HEK293 (cell line): ENCODE results near the gene TGOLN2.
"Not testable (repeated sequence)": the region's sequence is repeated elsewhere in the genome, so short reads cannot be mapped to it uniquely, and the experiment has no call there.

Source experiments
- CTCF ChIA-PET: fragments of 350-600 bp; formaldehyde crosslinking; extraction: SDS; loops from one replicate; lab custom pipeline; 2021; ENCODE audit warnings: antibody characterized with exemption; lab: Yijun Ruan, JAX
- POLR2A ChIA-PET: fragments of 300-600 bp; formaldehyde crosslinking; extraction: SDS; loops from one replicate; lab custom pipeline; 2020; ENCODE audit warnings: antibody characterized with exemption, inconsistent platforms; lab: Yijun Ruan, JAX
- H3K27ac ChIP-seq: fragments of 200-500 bp; sonication (Bioruptor generic); 2 replicates; pipeline ENCODE4 v1.5.1; 2014; ENCODE audit warnings: low read depth, low read length, control low read depth, inconsistent platforms; ENCODE audit errors: extremely low read depth
- H3K36me3 ChIP-seq, 2 experiments: fragments of 200-500 bp in 1 of 2; sonication (Bioruptor generic) in 1 of 2; 1 replicate in 1 of 2; 2 replicates in 1 of 2; pipeline ENCODE4 v1.5.1; 2014 to 2017; ENCODE audit warnings: inconsistent platforms in 2 of 2, low read length in 2 of 2; ENCODE audit not compliant: control insufficient read depth in 2 of 2, insufficient read depth in 1 of 2
- H3K4me1 ChIP-seq: fragments of 200-500 bp; sonication (Bioruptor generic); 2 replicates; pipeline ENCODE4 v1.5.1; 2014; ENCODE audit warnings: mild to moderate bottlenecking, low read length, inconsistent platforms; ENCODE audit not compliant: control insufficient read depth, insufficient read depth
- H3K4me3 ChIP-seq: 2 replicates; pipeline ENCODE4 v1.5.1; 2011; ENCODE audit warnings: low read depth, mild to moderate bottlenecking, control low read depth, low read length, moderate library complexity
- H3K9me3 ChIP-seq: fragments of 200-500 bp; sonication (Bioruptor generic); 2 replicates; pipeline ENCODE4 v1.5.1; 2014; ENCODE audit warnings: low read depth, low read length, inconsistent platforms; ENCODE audit not compliant: control insufficient read depth, insufficient read depth
- KLF1 ChIP-seq: fragments of 450-650 bp; formaldehyde crosslinking; IDR thresholded peaks from 2 replicates; pipeline ENCODE4 v1.5.1; 2016; ENCODE audit warnings: missing biosample characterization, missing genetic modification characterization
- MEIS1 ChIP-seq: sonication (generic); formaldehyde crosslinking; IDR thresholded peaks from 2 replicates; pipeline ENCODE4 v1.8.1; 2022; ENCODE audit warnings: missing genetic modification reagents, mild to moderate bottlenecking, borderline replicate concordance
- MZF1 ChIP-seq: fragments of 450-650 bp; formaldehyde crosslinking; IDR thresholded peaks from 2 replicates; pipeline ENCODE4 v1.5.1; 2017; ENCODE audit warnings: missing biosample characterization, missing genetic modification characterization, borderline replicate concordance
- PRDM6 ChIP-seq: fragments of 450-650 bp; formaldehyde crosslinking; IDR thresholded peaks from 2 replicates; pipeline ENCODE4 v1.5.1; 2017; ENCODE audit warnings: missing biosample characterization, missing genetic modification characterization
- SCRT2 ChIP-seq: fragments of 450-650 bp; formaldehyde crosslinking; IDR thresholded peaks from 2 replicates; pipeline ENCODE4 v1.5.1; 2016; ENCODE audit warnings: missing biosample characterization, missing genetic modification characterization
- SETDB1 ChIP-seq: IDR thresholded peaks from one replicate; pipeline ENCODE4 v1.6.1; 2017; ENCODE audit warnings: mild to moderate bottlenecking, low read length, moderate library complexity, mixed read lengths; ENCODE audit not compliant: insufficient read length
- YY1 ChIP-seq: fragments of 450-650 bp; formaldehyde crosslinking; IDR thresholded peaks from 2 replicates; pipeline ENCODE4 v1.5.1; 2018; ENCODE audit warnings: missing biosample characterization, missing genetic modification characterization
- ZBTB21 ChIP-seq: fragments of 450-650 bp; formaldehyde crosslinking; IDR thresholded peaks from 2 replicates; pipeline ENCODE4 v1.5.1; 2017; ENCODE audit warnings: missing biosample characterization, missing genetic modification characterization
- ZBTB44 ChIP-seq: fragments of 450-650 bp; IDR thresholded peaks from 2 replicates; pipeline ENCODE4 v1.5.1; 2018; ENCODE audit warnings: missing biosample characterization, mild to moderate bottlenecking, missing genetic modification characterization
- ZBTB49 ChIP-seq: fragments of 450-650 bp; formaldehyde crosslinking; IDR thresholded peaks from 2 replicates; pipeline ENCODE4 v1.5.1; 2016; ENCODE audit warnings: missing biosample characterization, missing genetic modification characterization, low read depth
- ZNF121 ChIP-seq: fragments of 450-650 bp; formaldehyde crosslinking; IDR thresholded peaks from 2 replicates; pipeline ENCODE4 v1.5.1; 2016; ENCODE audit warnings: missing biosample characterization, missing genetic modification characterization
- ZNF138 ChIP-seq: fragments of 450-650 bp; formaldehyde crosslinking; IDR thresholded peaks from 2 replicates; pipeline ENCODE4 v1.5.1; 2016; ENCODE audit warnings: missing biosample characterization, missing genetic modification characterization, borderline replicate concordance
- ZNF24 ChIP-seq: fragments of 450-650 bp; formaldehyde crosslinking; IDR thresholded peaks from 2 replicates; pipeline ENCODE4 v1.5.1; 2016; ENCODE audit warnings: missing biosample characterization, missing genetic modification characterization
- ZNF335 ChIP-seq: fragments of 450-650 bp; formaldehyde crosslinking; conservative IDR thresholded peaks from 2 replicates; pipeline ENCODE4 v1.5.1; 2016; ENCODE audit warnings: missing biosample characterization, missing genetic modification characterization
- ZNF366 ChIP-seq: fragments of 450-650 bp; formaldehyde crosslinking; conservative IDR thresholded peaks from 2 replicates; pipeline ENCODE4 v1.5.1; 2016; ENCODE audit warnings: missing biosample characterization, missing genetic modification characterization
- ZNF529 ChIP-seq: fragments of 450-650 bp; formaldehyde crosslinking; IDR thresholded peaks from 2 replicates; pipeline ENCODE4 v1.5.1; 2017; ENCODE audit warnings: missing genetic modification characterization, missing biosample characterization; ENCODE audit not compliant: insufficient replicate concordance
- ZNF664 ChIP-seq: fragments of 450-650 bp; formaldehyde crosslinking; IDR thresholded peaks from 2 replicates; pipeline ENCODE4 v1.5.1; 2016; ENCODE audit warnings: missing biosample characterization, missing genetic modification characterization
- ZNF76 ChIP-seq: fragments of 450-650 bp; formaldehyde crosslinking; IDR thresholded peaks from 2 replicates; pipeline ENCODE4; 2016; ENCODE audit warnings: low read depth, missing biosample characterization, missing genetic modification characterization, borderline replicate concordance
- ZNF792 ChIP-seq: fragments of 450-650 bp; formaldehyde crosslinking; IDR thresholded peaks from 2 replicates; pipeline ENCODE4 v1.5.1; 2016; ENCODE audit warnings: missing biosample characterization, missing genetic modification characterization

TGOLN2 gene

GRCh38 chr2:85330839-85331636, 3.2 kb upstream of the TGOLN2 start:
- H3K36me3 ChIP-seq, result peaks cover 0 to 8% of the 10 kb centered on the region in 2 experiments; a peak in 1 of 3 replicates
- H3K4me1 ChIP-seq, result no peaks in the 10 kb centered on the region
- H3K27ac ChIP-seq, result no peak overlapping the region
- TF ChIP-seq ZNF529 (tag by site-specific recombination), result no peak
- TF ChIP-seq KLF1 (tag by site-specific recombination), result peak; percentile 54; the same call in 1 of the 2 replicates
- no peak for TF ChIP-seq ZBTB44
- no peak for TF ChIP-seq MEIS1
- no peak for TF ChIP-seq ZBTB49
- peak; percentile 42 for TF ChIP-seq ZNF335 (tag by site-specific recombination)
- TF ChIP-seq ZNF76, result no peak
- no peak for TF ChIP-seq SETDB1
- TF ChIP-seq ZNF138, result no peak
- no peak for TF ChIP-seq ZBTB21 (tag by site-specific recombination)
- no peak for TF ChIP-seq YY1 (tag by site-specific recombination)
- CTCF ChIA-PET, result interaction anchor here (0.6 kb wide), 1 partner anchor 786 kb away, joined by 3 read pairs; no protein-coding TSS in a partner anchor
- H3K9me3 ChIP-seq, result no peaks in the 10 kb centered on the region
- H3K4me3 ChIP-seq, result no peak overlapping the region
- POLR2A ChIA-PET, result no interaction called here

- not testable (repeated sequence) for H3K4me1 ChIP-seq, H3K4me3 ChIP-seq, H3K27ac ChIP-seq, H3K9me3 ChIP-seq
- ChIA-PET CTCF (interaction anchor here (0.6 to 1.9 kb wide), 2 partner anchors 29 to 31 kb away, joined by 3 to 9 read pairs; no protein-coding TSS in a partner anchor), POLR2A (interaction anchor here (2.7 kb wide), 1 partner anchor 24 kb away, joined by 28 read pairs; the partner anchor contains the start of genes ELMOD3 and RETSAT)
- peaks cover 6 to 22% of the 10 kb centered on the region in 2 experiments for H3K36me3 ChIP-seq
- peak; percentile 53; the same call in 1 of the 2 replicates for TF ChIP-seq ZNF121 (tag by site-specific recombination)
These were observed 1.9 kb upstream of the TGOLN2 start for GRCh38 chr2:85329701-85330100.

- H3K4me1 ChIP-seq, result no peaks in the 10 kb centered on the region
- CTCF ChIA-PET, result interaction anchor here (0.6 to 1.9 kb wide), 2 partner anchors 29 to 92 kb away, joined by 3 to 9 read pairs; no protein-coding TSS in a partner anchor
- TF ChIP-seq ZNF366 (tag by site-specific recombination), result no peak
- TF ChIP-seq ZNF664 (tag by site-specific recombination), result no peak
- TF ChIP-seq MZF1 (tag by site-specific recombination), result no peak
- TF ChIP-seq ZNF792 (tag by site-specific recombination), result no peak
- 0 out of 2 replicates have a peak, but pooled peaks have one; percentile 26 for TF ChIP-seq SCRT2 (tag by site-specific recombination)
- no peak for TF ChIP-seq PRDM6 (tag by site-specific recombination)
- TF ChIP-seq ZNF24 (tag by site-specific recombination), result no peak
- TF ChIP-seq, all 188 proteins: peak for 1
- no peak overlapping the region for H3K4me3 ChIP-seq
- peaks cover 11 to 27% of the 10 kb centered on the region in 2 experiments for H3K36me3 ChIP-seq
- POLR2A ChIA-PET, result interaction anchor here (2.7 kb wide), 1 partner anchor 25 kb away, joined by 28 read pairs; the partner anchor contains the start of genes ELMOD3 and RETSAT
- H3K9me3 ChIP-seq, result no peaks in the 10 kb centered on the region
- H3K27ac ChIP-seq, result no peak overlapping the region
These were observed 1.4 kb upstream of the TGOLN2 start for GRCh38 chr2:85329181-85329651.
